B cell (primary cell): Measurements from ENCODE around the gene MYL5. TPM values are rescaled to one million over a fixed set of nuclear protein-coding genes. Genes with fewer than 3 reads are reported as not detected.
A peak's percentile ranks its signal among the peaks of the same experiment; 100 is the strongest.
"Not testable (repeated sequence)": the region's sequence is repeated elsewhere in the genome, so short reads cannot be mapped to it uniquely, and the experiment has no call there.

ENCODE experiments used
- ATAC-seq: fragments of 200-7000 bp; cut with Tn5 transposase; one replicate; pipeline ENCODE4 v1.10.0; 2021; ENCODE audit warnings: low read depth, mild to moderate bottlenecking, moderate number of reproducible peaks, moderate library complexity
- CTCF ChIA-PET: fragments of 350-600 bp; sonication (Branson Sonifier 250); formaldehyde crosslinking; loops from one replicate; lab custom pipeline; 2021; ENCODE audit warnings: antibody characterized with exemption, inconsistent platforms; lab: Charles Lee
- POLR2A ChIA-PET: fragments of 350-600 bp; sonication (Branson Sonifier 250); formaldehyde crosslinking; loops from one replicate; lab custom pipeline; 2021; ENCODE audit warnings: antibody characterized with exemption; lab: Charles Lee
- DNase-seq: peaks from one replicate; pipeline ENCODE4 v3.0.0; 2013
- H2AFZ ChIP-seq: 2 replicates; pipeline ENCODE4 v1.6.1; 2012; ENCODE audit warnings: mild to moderate bottlenecking, low read depth, low read length; ENCODE audit not compliant: insufficient read depth, poor library complexity, severe bottlenecking
- H3K27ac ChIP-seq, 2 donors: 1 replicate in 1 of 2; 2 replicates in 1 of 2; pipeline ENCODE4 v1.5.1; 2012 to 2013; ENCODE audit warnings: low read length in 2 of 2, mild to moderate bottlenecking in 2 of 2, moderate library complexity in 1 of 2
- H3K27me3 ChIP-seq, 4 experiments: fragments of 200-600 bp in 1 of 4; sonication (generic) in 1 of 4; replicated peaks in 1 of 4; 1 replicate in 2 of 4; 2 replicates in 2 of 4; pipeline versions ENCODE4 v1.6.1 to v1.7.0; 2013 to 2016; ENCODE audit warnings: low read length in 3 of 4, mild to moderate bottlenecking in 2 of 4, mixed read lengths in 1 of 4, moderate library complexity in 1 of 4; ENCODE audit not compliant: insufficient read depth in 4 of 4, control insufficient read depth in 3 of 4; ENCODE audit errors: control extremely low read depth in 1 of 4
- H3K36me3 ChIP-seq, 2 experiments: replicated peaks in 1 of 2; 1 replicate in 1 of 2; 2 replicates in 1 of 2; pipeline versions ENCODE4 v1.6.1 to v1.7.1; 2013; ENCODE audit warnings: low read length in 1 of 2; ENCODE audit not compliant: insufficient read depth in 2 of 2, control insufficient read depth in 1 of 2; ENCODE audit errors: control extremely low read depth in 1 of 2, extremely low read depth in 1 of 2
- H3K4me1 ChIP-seq, 2 donors: fragments of 200-600 bp in 1 of 2; sonication (generic) in 1 of 2; 1 replicate in 1 of 2; 2 replicates in 1 of 2; pipeline versions ENCODE4 v1.5.1 to v1.6.1; 2013 to 2017; ENCODE audit warnings: low read length in 2 of 2; ENCODE audit not compliant: control insufficient read depth in 2 of 2, insufficient read depth in 2 of 2
- H3K4me2 ChIP-seq: replicated peaks from 2 replicates; pipeline ENCODE3; 2012; ENCODE audit warnings: mild to moderate bottlenecking, low read depth, low read length; ENCODE audit not compliant: poor library complexity, severe bottlenecking
- H3K4me3 ChIP-seq, 5 experiments: fragments of 200-600 bp in 1 of 5; sonication (generic) in 1 of 5; 1 replicate in 3 of 5; 2 replicates in 2 of 5; pipeline versions ENCODE4 v1.5.1 to v1.7.0; 2011 to 2016; ENCODE audit warnings: low read length in 4 of 5, mild to moderate bottlenecking in 4 of 5, low read depth in 2 of 5, control low read depth in 1 of 5, moderate library complexity in 1 of 5; ENCODE audit not compliant: insufficient read depth in 1 of 5; ENCODE audit errors: control extremely low read depth in 1 of 5, extremely low read depth in 1 of 5
- H3K79me2 ChIP-seq: fragments of 200-600 bp; sonication (generic); one replicate; pipeline ENCODE4 v1.6.0; 2016; ENCODE audit warnings: low read length; ENCODE audit not compliant: control insufficient read depth, insufficient read depth
- H3K9ac ChIP-seq: fragments of 200-600 bp; sonication (generic); 2 replicates; pipeline ENCODE4 v1.6.1; 2017; ENCODE audit warnings: mild to moderate bottlenecking, low read length, moderate library complexity
- H3K9me3 ChIP-seq, 3 donors: one replicate each; pipeline versions ENCODE4 v1.6.1 to v1.7.1; 2013; ENCODE audit warnings: low read length in 2 of 3; ENCODE audit not compliant: control insufficient read depth in 2 of 3, insufficient read depth in 1 of 3; ENCODE audit errors: control extremely low read depth in 1 of 3
- H4K20me1 ChIP-seq: 2 replicates; pipeline ENCODE4 v1.6.0; 2012; ENCODE audit warnings: mild to moderate bottlenecking, low read length; ENCODE audit not compliant: insufficient read depth, control insufficient read depth, poor library complexity, severe bottlenecking
- H3K27ac Mint-ChIP-seq: one replicate; pipeline ENCODE4 v1.8.0; 2021; ENCODE audit warnings: mixed read lengths
- H3K27me3 Mint-ChIP-seq: one replicate; pipeline ENCODE4 v1.8.0; 2021; ENCODE audit warnings: mixed read lengths
- H3K4me1 Mint-ChIP-seq: one replicate; pipeline ENCODE4 v1.8.0; 2021; ENCODE audit warnings: mixed read lengths
- H3K4me3 Mint-ChIP-seq: one replicate; pipeline ENCODE4 v1.8.0; 2021; ENCODE audit warnings: mixed read lengths
- H3K9me3 Mint-ChIP-seq: one replicate; pipeline ENCODE4 v1.8.0; 2022; ENCODE audit warnings: mixed read lengths; ENCODE audit not compliant: insufficient read depth
- EZH2 ChIP-seq: IDR thresholded peaks from 2 replicates; pipeline ENCODE4 v1.6.1; 2012; ENCODE audit warnings: borderline replicate concordance, low read depth, mild to moderate bottlenecking, moderate library complexity, low read length; ENCODE audit not compliant: insufficient read depth, poor library complexity, severe bottlenecking
- WGBS: methylation state at CpG from one replicate; pipeline ENCODE4 v1.1.5; 2013; ENCODE audit warnings: missing lambda C conversion rate; ENCODE audit not compliant: insufficient coverage; 5-methylcytosine and 5-hydroxymethylcytosine counted together
- intact Hi-C: fragments of 100-400 bp; cut with micrococcal nuclease; formaldehyde crosslinking; loops from one replicate; pipeline ENCODE4 v1.10.0; 2022
- polyA plus RNA-seq: library from polyadenylated mRNA; depleted of rRNA; stranded (reverse); fragments of >200 nt; gene quantifications from 2 replicates; pipeline ENCODE4 v1.2.3, GENCODE V29; 2012
- total RNA-seq, 2 donors: library from RNA; stranded (reverse); fragments of 120-200 nt in 1 of 2; gene quantifications; 1 replicate in 1 of 2; 2 replicates in 1 of 2; pipeline versions ENCODE4 v1.2.3 to v1.2.4, GENCODE V29; 2013 to 2022
- TF ChIP-seq, protein P1 (sequence below): fragments of 200-600 bp; IDR thresholded peaks from one replicate; pipeline ENCODE4 v1.8.0; 2022; ENCODE audit warnings: antibody characterized with exemption, mild to moderate bottlenecking

MYL5 gene
- total and polyA plus RNA-seq, 2 donors (not counting 1 experiment from before 2014, with no cell fraction given) = 16.9 to 38.3 TPM

DNA sequence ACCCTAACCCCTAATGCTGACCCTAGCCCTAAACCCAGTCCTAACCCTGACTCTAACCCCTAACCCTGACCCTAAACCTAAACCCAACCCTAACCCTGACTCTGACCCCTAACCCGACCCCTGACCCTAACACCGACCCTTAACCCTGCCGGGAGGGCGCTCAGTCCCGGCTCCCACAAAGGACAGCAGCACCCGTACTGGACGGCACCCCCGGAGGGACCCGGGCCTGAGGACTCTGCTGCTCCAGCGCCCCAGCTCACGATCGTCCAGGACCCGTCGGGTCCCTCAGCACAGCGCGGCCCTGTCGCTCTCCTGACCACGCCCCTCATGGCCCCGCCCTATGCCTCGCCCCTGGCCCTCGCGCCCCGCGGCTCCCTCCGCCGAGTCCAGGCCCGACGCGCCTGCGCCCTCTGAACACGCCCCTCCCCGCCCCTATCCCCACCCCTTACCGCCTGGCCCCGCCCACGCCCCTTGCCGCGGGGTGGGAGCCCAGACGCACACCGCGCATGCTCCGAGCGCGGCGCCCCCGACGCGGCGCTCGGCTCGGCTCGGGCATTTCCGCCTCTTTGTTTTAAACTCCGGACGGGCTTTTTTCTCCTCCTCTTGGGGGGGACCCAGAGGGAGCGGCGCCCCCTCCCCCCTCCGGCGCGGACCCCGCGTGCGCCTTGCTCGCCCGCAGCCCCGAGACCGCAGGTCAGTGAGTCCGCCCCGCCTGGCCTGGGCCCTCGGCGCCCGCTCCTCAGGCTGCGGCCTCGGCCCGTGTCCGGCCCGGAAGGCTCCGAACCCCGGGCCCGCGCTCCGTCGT lies 31.1 kb downstream of the MYL5 start, which contains the start of gene PCGF3:
Gene PCGF3, plus strand, starts transcription at position 555 of the 805 bp plus-strand sequence. CDS start 27,849 bp downstream, outside the sequence.
- TF ChIP-seq, protein P1, sequence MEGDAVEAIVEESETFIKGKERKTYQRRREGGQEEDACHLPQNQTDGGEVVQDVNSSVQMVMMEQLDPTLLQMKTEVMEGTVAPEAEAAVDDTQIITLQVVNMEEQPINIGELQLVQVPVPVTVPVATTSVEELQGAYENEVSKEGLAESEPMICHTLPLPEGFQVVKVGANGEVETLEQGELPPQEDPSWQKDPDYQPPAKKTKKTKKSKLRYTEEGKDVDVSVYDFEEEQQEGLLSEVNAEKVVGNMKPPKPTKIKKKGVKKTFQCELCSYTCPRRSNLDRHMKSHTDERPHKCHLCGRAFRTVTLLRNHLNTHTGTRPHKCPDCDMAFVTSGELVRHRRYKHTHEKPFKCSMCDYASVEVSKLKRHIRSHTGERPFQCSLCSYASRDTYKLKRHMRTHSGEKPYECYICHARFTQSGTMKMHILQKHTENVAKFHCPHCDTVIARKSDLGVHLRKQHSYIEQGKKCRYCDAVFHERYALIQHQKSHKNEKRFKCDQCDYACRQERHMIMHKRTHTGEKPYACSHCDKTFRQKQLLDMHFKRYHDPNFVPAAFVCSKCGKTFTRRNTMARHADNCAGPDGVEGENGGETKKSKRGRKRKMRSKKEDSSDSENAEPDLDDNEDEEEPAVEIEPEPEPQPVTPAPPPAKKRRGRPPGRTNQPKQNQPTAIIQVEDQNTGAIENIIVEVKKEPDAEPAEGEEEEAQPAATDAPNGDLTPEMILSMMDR = no peak
- TF ChIP-seq EZH2 = no peak
- CTCF ChIA-PET = no interaction called here
- POLR2A ChIA-PET = interaction anchor here (0.6 to 1.0 kb wide), 2 partner anchors 24 to 207 kb away, joined by 3 to 7 read pairs; partner anchors contain the start of genes PIGG and ZNF721

DNA sequence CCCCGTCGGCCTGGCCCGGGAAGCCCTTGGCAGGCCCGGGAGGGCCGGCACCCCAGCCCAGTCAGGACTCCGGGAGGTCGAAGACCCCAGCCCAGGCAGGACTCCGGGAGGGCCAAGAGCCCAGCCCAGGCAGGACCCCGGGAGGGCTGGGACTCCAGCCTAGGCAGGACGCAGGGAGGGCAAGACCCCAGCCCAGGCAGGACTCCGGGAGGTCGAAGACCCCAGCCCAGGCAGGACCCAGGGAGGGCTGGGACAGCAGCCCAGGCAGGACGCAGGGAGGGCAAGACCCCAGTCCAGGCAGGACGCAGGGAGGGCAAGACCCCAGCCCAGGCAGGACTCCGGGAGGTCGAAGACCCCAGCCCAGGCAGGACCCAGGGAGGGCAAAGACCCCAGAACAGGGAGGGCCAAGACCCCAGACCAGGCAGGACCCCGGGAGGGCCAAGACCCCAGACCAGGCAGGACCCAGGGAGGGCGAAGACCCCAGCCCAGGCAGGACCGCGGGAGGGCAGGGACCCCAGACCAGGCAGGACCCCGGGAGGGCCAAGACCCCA lies 31.8 kb downstream of the MYL5 start:
- Histone ChIP-seq H3K4me3 (peak overlapping the region in 4 of 5 experiments; percentile 73 to 90 (median 82)), H3K27ac (peak overlapping the region; percentile 16 to 91), H4K20me1 (peaks cover 40% of the 10 kb centered on the region), H3K9ac (peak overlapping the region; percentile 97), H3K79me2 (peaks cover 62% of the 10 kb centered on the region), H2AFZ (peak overlapping the region; percentile 88), H3K4me2 (peak overlapping the region; percentile 99), H3K4me1 (peaks cover 17 to 30% of the 10 kb centered on the region in 2 donors)
- H3K27ac Mint-ChIP-seq, H3K27me3 Mint-ChIP-seq, ATAC-seq, H3K4me3 Mint-ChIP-seq, DNase-seq, H3K27me3 ChIP-seq, CTCF ChIA-PET, H3K9me3 Mint-ChIP-seq, H3K36me3 ChIP-seq, H3K9me3 ChIP-seq: not testable (repeated sequence)
- H3K4me1 Mint-ChIP-seq = peaks cover 29% of the 10 kb centered on the region
- 4% methylated on average over 21 of the region's 21 CpGs for WGBS
- POLR2A ChIA-PET = interaction anchor here (0.6 kb wide), 1 partner anchor 207 kb away, joined by 7 read pairs; the partner anchor contains the start of genes PIGG and ZNF721
- intact Hi-C loops = loop anchor here (10.0 kb wide), 1 partner anchor 229 kb away; the partner anchor contains the start of genes GAK and TMEM175

More for the DNA sequence above, 31.1 kb downstream of the MYL5 start, which contains the start of gene PCGF3:
- Mint-ChIP-seq H3K27me3 (no peaks in the 10 kb centered on the region), H3K27ac (peak within 1 kb of the TSS; percentile 93), H3K4me3 (peak within 1 kb of the TSS; percentile 90), H3K4me1 (peaks cover 30% of the 10 kb centered on the region), H3K9me3 (no peaks in the 10 kb centered on the region)
- Histone ChIP-seq H3K9me3 (no peaks in the 10 kb centered on the region), H3K79me2 (peaks cover 56% of the 10 kb centered on the region), H3K4me2 (peak within 1 kb of the TSS; percentile 99), H3K36me3 (peaks cover 0 to 4% of the 10 kb centered on the region in 2 experiments), H3K27ac (peak within 1 kb of the TSS; percentile 63 to 91), H4K20me1 (peaks cover 35% of the 10 kb centered on the region), H3K4me1 (peaks cover 17 to 30% of the 10 kb centered on the region in 2 donors), H3K4me3 (peak within 1 kb of the TSS; percentile 42 to 90 (median 79)), H3K27me3 (no peaks in the 10 kb centered on the region), H2AFZ (peak within 1 kb of the TSS; percentile 88), H3K9ac (peak within 1 kb of the TSS; percentile 97)
- ATAC-seq = peak; percentile 98
- peak; percentile 94 for DNase-seq
- 2% methylated on average over 73 of the region's 82 CpGs for WGBS
- intact Hi-C loops = loop anchor here (1.0 to 10.0 kb wide), 4 partner anchors 24 to 229 kb away; partner anchors contain the start of genes ATP5ME, GAK, MYL5 and TMEM175
